Subcutaneous abdominal adipose tissue (tissue), 5 donors: ENCODE data around the gene SLC29A1.

Source experiments
- H3K27ac ChIP-seq: one replicate; pipeline ENCODE4 v1.7.0; 2013; ENCODE audit warnings: low read depth, mild to moderate bottlenecking, inconsistent platforms, low read length, moderate library complexity
- H3K27me3 ChIP-seq, 5 donors: one replicate each; pipeline ENCODE4 v1.7.0; 2013; ENCODE audit warnings: low read length in 5 of 5, inconsistent platforms in 1 of 5; ENCODE audit not compliant: control insufficient read depth in 5 of 5, insufficient read depth in 4 of 5
- H3K36me3 ChIP-seq, 5 donors: one replicate each; pipeline ENCODE4 v1.7.0; 2013; ENCODE audit warnings: low read length in 5 of 5; ENCODE audit not compliant: control insufficient read depth in 5 of 5, insufficient read depth in 5 of 5
- H3K4me1 ChIP-seq, 5 donors: one replicate each; pipeline ENCODE4 v1.7.0; 2013; ENCODE audit warnings: low read length in 5 of 5, mild to moderate bottlenecking in 3 of 5, moderate library complexity in 1 of 5; ENCODE audit not compliant: control insufficient read depth in 5 of 5, insufficient read depth in 5 of 5
- H3K4me3 ChIP-seq, 5 donors: one replicate each; pipeline ENCODE4 v1.7.0; 2013; ENCODE audit warnings: low read length in 5 of 5, low read depth in 1 of 5
- H3K9ac ChIP-seq, 5 donors: one replicate each; pipeline ENCODE4 v1.7.0; 2013; ENCODE audit warnings: low read length in 5 of 5, mild to moderate bottlenecking in 4 of 5, moderate library complexity in 3 of 5
- H3K9me3 ChIP-seq, 5 donors: one replicate each; pipeline ENCODE4 v1.7.0; 2013; ENCODE audit warnings: low read length in 5 of 5; ENCODE audit not compliant: control insufficient read depth in 5 of 5
- donor health status: healthy.
- donor health status: healthy.
- donor health status: healthy.
- donor health status: healthy.
- donor health status: healthy.

Gene SLC29A1

GRCh38 chr6:44203955-44204354, 19.4 kb upstream of the SLC29A1 start:
- no peaks in the 10 kb centered on the region for H3K27me3 ChIP-seq
- no peak overlapping the region for H3K4me3 ChIP-seq
- no peaks in the 10 kb centered on the region for H3K9me3 ChIP-seq
- peak overlapping the region; percentile 100 for H3K27ac ChIP-seq
- no peak overlapping the region for H3K9ac ChIP-seq
- peaks cover 9 to 62% (median 41%) of the 10 kb centered on the region in 5 donors for H3K4me1 ChIP-seq
- no peaks in the 10 kb centered on the region for H3K36me3 ChIP-seq

- H3K9me3 ChIP-seq, result no peaks in the 10 kb centered on the region
- H3K9ac ChIP-seq, result peak overlapping the region in 3 of 5 donors; percentile 22 to 60 (median 54)
- no peaks in the 10 kb centered on the region for H3K36me3 ChIP-seq
- peaks cover 4 to 39% (median 17%) of the 10 kb centered on the region in 5 donors for H3K4me1 ChIP-seq
- no peaks in the 10 kb centered on the region for H3K27me3 ChIP-seq
- no peak overlapping the region for H3K4me3 ChIP-seq
- H3K27ac ChIP-seq, result peak overlapping the region; percentile 81
Observed at GRCh38 chr6:44207966-44208365, 15.4 kb upstream of the SLC29A1 start.

DNA sequence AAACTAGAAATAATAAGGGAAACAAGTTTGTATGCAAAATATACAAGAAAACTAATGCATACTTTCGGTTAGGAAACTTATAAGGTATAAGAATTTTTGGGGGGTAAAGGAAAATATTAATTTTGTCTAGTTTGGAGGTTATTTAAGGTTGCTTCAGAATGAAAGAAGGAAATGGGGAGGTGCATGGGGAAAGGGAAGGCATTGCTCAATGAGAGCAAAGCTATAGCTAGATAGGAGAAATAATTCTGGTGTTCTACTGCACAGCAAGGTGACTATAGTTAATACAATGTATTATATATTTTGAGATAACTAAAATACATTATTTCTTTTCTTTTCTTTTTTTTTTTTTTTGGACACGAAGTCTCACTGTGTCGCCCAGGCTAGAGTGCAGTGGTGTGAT, 12.1 kb upstream of the SLC29A1 start:
- Histone ChIP-seq H3K36me3 (no peaks in the 10 kb centered on the region), H3K4me3 (no peak overlapping the region), H3K9ac (no peak overlapping the region), H3K9me3 (no peaks in the 10 kb centered on the region), H3K4me1 (peaks cover 0 to 32% (median 12%) of the 10 kb centered on the region in 5 donors), H3K27ac (no peak overlapping the region), H3K27me3 (no peaks in the 10 kb centered on the region)

DNA sequence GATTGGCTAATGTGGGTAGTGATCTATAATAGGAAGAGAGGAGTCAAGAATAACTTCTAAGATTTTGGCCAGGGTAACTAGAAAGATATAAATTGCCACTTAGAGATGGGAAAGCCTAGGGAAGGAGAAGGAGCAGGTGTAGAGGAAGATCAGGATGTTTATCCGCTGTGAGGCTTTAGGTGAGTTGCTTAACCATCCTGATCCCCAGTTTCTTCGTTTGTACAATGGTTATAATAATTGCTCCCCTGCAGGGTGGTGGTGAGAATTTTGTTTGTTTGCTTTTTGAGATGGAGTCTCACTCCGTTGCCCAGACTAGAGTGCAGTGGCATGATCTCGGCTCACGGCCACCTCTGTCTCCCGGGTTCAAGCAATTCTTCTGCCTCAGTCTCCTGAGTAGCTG, 9.1 kb upstream of the SLC29A1 start:
- no peaks in the 10 kb centered on the region for H3K27me3 ChIP-seq
- H3K9ac ChIP-seq, result no peak overlapping the region
- H3K4me1 ChIP-seq, result peaks cover 17 to 46% (median 35%) of the 10 kb centered on the region in 5 donors
- no peak overlapping the region for H3K4me3 ChIP-seq
- H3K9me3 ChIP-seq, result no peaks in the 10 kb centered on the region
- no peak overlapping the region for H3K27ac ChIP-seq
- no peaks in the 10 kb centered on the region for H3K36me3 ChIP-seq

GRCh38 chr6:44216677-44217331, 6.6 kb upstream of the SLC29A1 start, which contains the start of gene MYMX:
Gene MYMX, plus strand, starts transcription at chr6:44216926. Its CDS starts 546 bp downstream, at chr6:44217472.
- Histone ChIP-seq H3K27ac (peak within 1 kb of the TSS; percentile 99), H3K27me3 (no peaks in the 10 kb centered on the region), H3K4me1 (peaks cover 25 to 56% (median 55%) of the 10 kb centered on the region in 5 donors), H3K4me3 (peak within 1 kb of the TSS; percentile 37 to 75 (median 67)), H3K36me3 (no peaks in the 10 kb centered on the region), H3K9ac (peak within 1 kb of the TSS; percentile 1 to 71 (median 59)), H3K9me3 (no peaks in the 10 kb centered on the region)

DNA sequence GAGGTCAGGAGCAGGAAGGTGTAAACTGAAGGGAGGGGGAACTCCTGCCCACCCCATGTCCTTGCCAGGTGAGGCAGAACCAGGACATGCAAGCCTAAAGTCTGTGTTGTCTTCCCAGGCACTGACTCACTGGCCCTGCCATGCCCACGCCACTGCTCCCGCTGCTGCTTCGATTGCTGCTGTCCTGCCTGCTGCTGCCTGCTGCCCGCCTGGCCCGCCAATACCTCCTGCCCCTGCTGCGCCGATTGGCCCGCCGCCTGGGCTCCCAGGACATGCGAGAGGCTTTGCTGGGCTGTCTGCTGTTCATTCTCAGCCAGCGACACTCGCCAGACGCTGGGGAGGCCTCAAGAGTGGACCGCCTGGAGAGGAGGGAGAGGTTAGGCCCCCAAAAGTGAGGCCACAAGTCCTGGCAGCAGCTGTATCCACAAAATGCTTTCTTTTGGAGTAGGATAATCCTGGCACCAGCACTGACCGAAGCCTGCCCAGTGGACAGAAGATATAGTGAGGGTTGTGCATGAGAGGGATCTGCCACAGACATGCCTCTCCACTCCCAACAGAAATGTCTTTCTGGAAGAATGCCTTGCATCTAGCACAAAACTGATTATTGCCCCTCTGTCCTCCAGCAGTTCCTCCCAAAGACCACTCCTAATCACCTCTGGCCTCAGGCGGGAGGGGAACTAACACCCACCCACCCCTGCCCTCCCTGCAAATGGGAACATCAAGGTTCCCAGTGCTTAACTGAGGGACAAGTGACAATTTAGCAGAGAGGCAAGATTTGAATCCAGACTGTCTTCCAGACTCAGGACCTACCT, 5.9 kb upstream of the SLC29A1 start:
- no peaks in the 10 kb centered on the region for H3K36me3 ChIP-seq
- no peaks in the 10 kb centered on the region for H3K9me3 ChIP-seq
- H3K27ac ChIP-seq, result peak overlapping the region; percentile 99
- H3K4me1 ChIP-seq, result peaks cover 25 to 62% (median 60%) of the 10 kb centered on the region in 5 donors
- H3K27me3 ChIP-seq, result no peaks in the 10 kb centered on the region
- H3K9ac ChIP-seq, result peak overlapping the region; percentile 5 to 71 (median 59)
- H3K4me3 ChIP-seq, result peak overlapping the region; percentile 37 to 75 (median 67)

DNA sequence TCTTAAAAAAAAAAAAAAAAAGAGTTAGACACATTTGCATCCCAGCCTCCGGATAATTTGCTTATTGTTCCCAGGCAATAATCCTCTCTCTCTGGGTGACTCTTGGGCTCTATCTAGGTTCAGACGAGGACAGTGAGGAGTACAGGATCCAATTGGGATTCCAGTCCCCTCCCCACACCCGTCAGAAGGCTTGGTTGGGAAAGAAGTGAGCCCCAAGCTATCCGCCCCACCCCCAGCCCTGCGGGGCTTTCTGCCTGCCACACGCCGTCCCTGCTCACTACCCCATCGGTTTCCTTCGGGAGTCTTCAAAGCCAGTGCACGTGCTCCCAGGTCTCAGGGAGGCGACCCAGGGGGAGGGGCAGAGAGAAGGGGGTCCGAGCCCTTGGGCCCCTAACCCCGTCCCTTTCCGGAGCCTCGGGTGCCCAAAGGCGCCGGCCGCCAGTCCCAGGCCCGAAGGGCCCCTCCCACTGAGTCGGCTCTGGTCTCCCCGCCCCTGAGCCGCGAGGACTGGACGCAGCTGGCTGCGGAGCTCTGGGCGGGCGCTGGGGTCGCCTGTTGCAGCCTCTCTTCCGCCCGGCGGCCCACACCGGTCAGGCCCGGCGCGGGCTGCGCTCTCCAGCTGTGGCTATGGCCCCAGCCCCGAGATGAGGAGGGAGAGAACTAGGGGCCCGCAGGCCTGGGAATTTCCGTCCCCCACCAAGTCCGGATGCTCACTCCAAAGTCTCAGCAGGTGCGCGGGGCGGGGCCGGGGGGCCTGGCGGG, 4.2 kb upstream of the SLC29A1 start:
- Histone ChIP-seq H3K9ac (peak overlapping the region; percentile 26 to 76 (median 73)), H3K27me3 (no peaks in the 10 kb centered on the region), H3K36me3 (no peaks in the 10 kb centered on the region), H3K27ac (peak overlapping the region; percentile 99), H3K9me3 (no peaks in the 10 kb centered on the region), H3K4me3 (peak overlapping the region; percentile 66 to 88 (median 67)), H3K4me1 (peaks cover 28 to 78% (median 70%) of the 10 kb centered on the region in 5 donors)

DNA sequence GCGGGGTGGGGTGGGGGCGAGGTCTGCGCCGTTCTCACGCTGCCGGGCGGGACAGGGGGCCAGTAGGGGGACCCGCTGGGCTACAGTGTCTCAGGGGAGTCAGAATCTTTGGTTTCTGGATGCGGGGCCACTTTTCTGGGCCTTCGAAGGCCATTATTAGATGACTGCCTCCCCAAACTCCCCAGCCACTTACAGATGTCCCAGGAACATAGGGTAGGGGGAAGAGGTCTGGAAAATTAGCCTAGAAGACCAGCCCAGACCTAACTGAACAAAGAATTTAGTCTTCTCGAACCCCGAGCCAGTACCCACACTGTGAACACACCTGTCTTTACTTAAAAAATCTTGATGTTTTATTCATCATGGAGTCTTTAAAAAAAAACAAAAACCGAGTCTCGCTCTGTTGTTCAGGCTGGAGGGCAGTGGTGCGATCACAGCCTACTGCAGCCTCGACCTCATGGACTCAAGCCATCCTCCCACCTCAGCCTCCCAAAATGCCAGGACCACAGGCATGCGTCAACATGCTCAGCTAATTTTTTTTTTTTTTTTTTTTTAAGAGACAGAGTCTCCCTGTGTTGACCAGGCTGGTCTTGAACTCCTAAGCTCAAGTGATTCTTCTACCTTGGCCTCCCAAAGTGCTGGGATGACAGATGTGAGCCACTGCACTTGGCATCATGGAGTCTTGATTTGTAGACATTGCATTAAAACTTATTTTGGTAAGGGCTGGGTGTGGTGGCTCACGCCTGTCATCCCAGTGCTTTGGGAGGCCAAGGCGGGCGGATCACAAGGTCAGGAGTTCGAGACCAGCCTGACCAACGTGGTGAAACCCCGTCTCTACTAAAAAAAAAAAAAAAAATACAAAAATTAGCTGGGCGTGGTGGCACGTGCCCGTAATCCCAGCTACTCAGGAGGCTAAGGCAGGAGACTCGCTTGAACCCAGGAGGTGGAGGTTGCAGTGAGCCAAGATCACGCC, 3.3 kb upstream of the SLC29A1 start:
- Histone ChIP-seq H3K4me1 (peaks cover 31 to 87% (median 79%) of the 10 kb centered on the region in 5 donors), H3K36me3 (no peaks in the 10 kb centered on the region), H3K9me3 (no peaks in the 10 kb centered on the region), H3K4me3 (peak overlapping the region; percentile 66 to 88 (median 67)), H3K9ac (peak overlapping the region; percentile 50 to 95 (median 82)), H3K27ac (peak overlapping the region; percentile 99), H3K27me3 (no peaks in the 10 kb centered on the region)

DNA sequence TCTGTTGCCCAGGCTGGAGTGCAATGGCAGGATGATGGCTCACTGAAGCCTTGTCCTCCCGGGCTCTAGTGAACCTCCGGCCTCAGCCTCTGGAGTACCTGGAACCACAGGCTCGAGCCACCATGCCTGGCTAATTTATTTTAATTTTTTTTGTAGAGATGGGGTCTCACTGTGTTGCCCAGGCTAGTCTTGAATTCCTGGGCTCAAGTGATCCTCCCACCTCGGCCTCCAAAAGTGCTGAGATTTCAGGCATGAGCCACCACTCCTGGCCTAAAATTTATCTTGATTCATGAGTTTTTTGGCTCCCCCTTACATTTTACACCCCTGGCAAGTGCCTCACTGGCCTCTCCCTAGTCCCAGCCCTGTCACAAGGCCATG, 2.5 kb upstream of the SLC29A1 start:
- peak overlapping the region; percentile 99 for H3K27ac ChIP-seq
- peak overlapping the region in 2 of 5 donors; percentile 57 to 77 for H3K9ac ChIP-seq
- H3K36me3 ChIP-seq, result no peaks in the 10 kb centered on the region
- no peaks in the 10 kb centered on the region for H3K27me3 ChIP-seq
- H3K4me1 ChIP-seq, result peaks cover 32 to 94% (median 86%) of the 10 kb centered on the region in 5 donors
- no peaks in the 10 kb centered on the region for H3K9me3 ChIP-seq
- peak overlapping the region in 4 of 5 donors; percentile 32 to 64 (median 50) for H3K4me3 ChIP-seq
